Measurements from ENCODE around the gene ZNF200. TPM values are rescaled to one million over a fixed set of nuclear protein-coding genes. Genes with fewer than 3 reads are reported as not detected.

The ZNF200 gene
- polyA plus RNA-seq, 3 donors, result 2.0 to 2.8 (median 2.5) TPM

- H4K20me1 ChIP-seq (ENCODE audit: insufficient read depth, low read length), result peaks cover 72% of the 10 kb centered on the region
- peak overlapping the region; percentile 88 for H3K4me2 ChIP-seq (replicated peaks; ENCODE audit: extremely low read depth, low read length, poor library complexity, severe bottlenecking)
- no peak overlapping the region for H2AFZ ChIP-seq (ENCODE audit: insufficient read depth, low read depth, low read length, poor library complexity, severe bottlenecking)
- H3K4me1 Mint-ChIP-seq, result peaks cover 90% of the 10 kb centered on the region
- 60% methylated on average over 25 of the region's 35 CpGs for whole genome bisulfite sequencing (ENCODE audit: insufficient coverage)
- H3K27ac Mint-ChIP-seq, result peak overlapping the region in 2 of 7 donors; percentile 98 to 99
- H3K27me3 Mint-ChIP-seq (ENCODE audit: low read depth in 3 of 3), result peaks cover 0 to 2% (median 0%) of the 10 kb centered on the region in 3 donors
- H3K27ac ChIP-seq (ENCODE audit: low read depth in 1 of 2, low read length in 2 of 2), result peak overlapping the region in 1 of 2 donors; percentile 90
- peaks cover 85% of the 10 kb centered on the region for H3K79me2 ChIP-seq (ENCODE audit: insufficient read depth, low read length)
- H3K36me3 ChIP-seq (replicated peaks in 1 of 2; ENCODE audit: control insufficient read depth in 1 of 2, insufficient read depth in 2 of 2, low read length in 2 of 2), result peaks cover 50 to 58% of the 10 kb centered on the region in 2 donors
- intact Hi-C loops (cut with micrococcal nuclease), result no loop called here
- no peaks in the 10 kb centered on the region for H3K9me3 Mint-ChIP-seq
- DNase-seq, result no peak
- TF ChIP-seq CTCF (IDR thresholded peaks at IDR 0.05), result no peak
- H3K9ac ChIP-seq (ENCODE audit: insufficient read depth, low read length, poor library complexity, severe bottlenecking), result peak overlapping the region; percentile 80
- H3K27me3 ChIP-seq (ENCODE audit: control insufficient read depth in 2 of 2, insufficient read depth in 2 of 2, low read length in 2 of 2), result no peaks in the 10 kb centered on the region
- H3K36me3 Mint-ChIP-seq, result peaks cover 44 to 60% of the 10 kb centered on the region in 2 donors
- H3K4me1 ChIP-seq (ENCODE audit: control insufficient read depth in 1 of 2, insufficient read depth in 2 of 2, low read length in 2 of 2), result peaks cover 84 to 96% of the 10 kb centered on the region in 2 donors
- H3K4me3 Mint-ChIP-seq, result peak overlapping the region; percentile 97 to 99
- peak overlapping the region; percentile 85 to 98 (median 92) for H3K4me3 ChIP-seq (replicated peaks in 1 of 3; ENCODE audit: low read depth in 2 of 3, low read length in 3 of 3)
- H3K9me3 ChIP-seq (replicated peaks in 1 of 2; ENCODE audit: control insufficient read depth in 1 of 2, insufficient read depth in 1 of 2, low read length in 2 of 2), result no peaks in the 10 kb centered on the region
These were observed 19.4 kb upstream of the ZNF200 start for GRCh38 chr16:3254309-3254708.

- intact Hi-C loops (cut with micrococcal nuclease), result no loop called here
- Mint-ChIP-seq H3K4me1 (peaks cover 87% of the 10 kb centered on the region), H3K27me3 (ENCODE audit: low read depth in 3 of 3) (peaks cover 0 to 2% (median 0%) of the 10 kb centered on the region in 3 donors), H3K9me3 (peaks cover 0 to 3% (median 0%) of the 10 kb centered on the region in 7 donors), H3K4me3 (peak overlapping the region; percentile 73 to 84), H3K36me3 (peaks cover 58 to 74% of the 10 kb centered on the region in 2 donors), H3K27ac (peak overlapping the region in 5 of 7 donors; percentile 3 to 82 (median 15))
- Histone ChIP-seq H3K4me1 (ENCODE audit: control insufficient read depth in 1 of 2, insufficient read depth in 2 of 2, low read length in 2 of 2) (peaks cover 71 to 88% of the 10 kb centered on the region in 2 donors), H3K36me3 (replicated peaks in 1 of 2; ENCODE audit: control insufficient read depth in 1 of 2, insufficient read depth in 2 of 2, low read length in 2 of 2) (peaks cover 63 to 71% of the 10 kb centered on the region in 2 donors), H3K9me3 (replicated peaks in 1 of 2; ENCODE audit: control insufficient read depth in 1 of 2, insufficient read depth in 1 of 2, low read length in 2 of 2) (no peaks in the 10 kb centered on the region), H3K4me2 (replicated peaks; ENCODE audit: extremely low read depth, low read length, poor library complexity, severe bottlenecking) (peak overlapping the region; percentile 88), H4K20me1 (ENCODE audit: insufficient read depth, low read length) (peaks cover 85% of the 10 kb centered on the region), H3K4me3 (replicated peaks in 1 of 3; ENCODE audit: low read depth in 2 of 3, low read length in 3 of 3) (peak overlapping the region; percentile 2 to 98 (median 15)), H3K27me3 (ENCODE audit: control insufficient read depth in 2 of 2, insufficient read depth in 2 of 2, low read length in 2 of 2) (no peaks in the 10 kb centered on the region), H3K27ac (ENCODE audit: low read depth in 1 of 2, low read length in 2 of 2) (peak overlapping the region in 1 of 2 donors; percentile 90), H2AFZ (ENCODE audit: insufficient read depth, low read depth, low read length, poor library complexity, severe bottlenecking) (no peak overlapping the region), H3K79me2 (ENCODE audit: insufficient read depth, low read length) (peaks cover 98% of the 10 kb centered on the region), H3K9ac (ENCODE audit: insufficient read depth, low read length, poor library complexity, severe bottlenecking) (peak overlapping the region; percentile 80)
- no peak for DNase-seq
- TF ChIP-seq CTCF (IDR thresholded peaks at IDR 0.05), result no peak
- WGBS (ENCODE audit: insufficient coverage), result 93% methylated on average over 2 of the region's 4 CpGs
These were observed 18.0 kb upstream of the ZNF200 start for GRCh38 chr16:3252967-3253366.
